NT2/D1 (cell line): ENCODE data around the gene IKZF3.
A peak's percentile ranks its signal among the peaks of the same experiment; 100 is the strongest.
"Not testable (repeated sequence)": the region's sequence is repeated elsewhere in the genome, so short reads cannot be mapped to it uniquely, and the experiment has no call there.

Experiments
- DNase-seq: peaks from one replicate; pipeline ENCODE4 v3.0.0-alpha.2; 2011; ENCODE audit warnings: low read depth, low spot score
- H3K27me3 ChIP-seq: 2 replicates; pipeline ENCODE4 v1.6.0; 2011; ENCODE audit warnings: mild to moderate bottlenecking; ENCODE audit not compliant: insufficient read length, insufficient read depth
- H3K36me3 ChIP-seq: 2 replicates; pipeline ENCODE4 v1.6.1; 2011; ENCODE audit warnings: mild to moderate bottlenecking, low read length, mixed read lengths; ENCODE audit not compliant: insufficient read depth, insufficient read length
- H3K4me1 ChIP-seq: 2 replicates; pipeline ENCODE4 v1.5.1; 2011; ENCODE audit not compliant: insufficient read depth, insufficient read length
- H3K4me3 ChIP-seq: 2 replicates; pipeline ENCODE4 v1.5.1; 2011; ENCODE audit warnings: low read depth; ENCODE audit not compliant: insufficient read length
- H3K9ac ChIP-seq: 2 replicates; pipeline ENCODE4 v1.6.0; 2011; ENCODE audit warnings: low read depth; ENCODE audit not compliant: insufficient read length
- H3K9me3 ChIP-seq: 2 replicates; pipeline ENCODE4 v1.5.1; 2011; ENCODE audit warnings: mild to moderate bottlenecking, low read length; ENCODE audit not compliant: insufficient read depth
- SUZ12 ChIP-seq: IDR thresholded peaks from 2 replicates; pipeline ENCODE4 v1.6.1; 2011; ENCODE audit not compliant: insufficient read length, insufficient read depth; ENCODE audit errors: extremely low read depth
- YY1 ChIP-seq: IDR thresholded peaks from 2 replicates; pipeline ENCODE4 v1.6.1; 2011; ENCODE audit not compliant: insufficient read length, insufficient read depth
- ZNF274 ChIP-seq: IDR thresholded peaks from 2 replicates; pipeline ENCODE4 v1.6.1; 2011; ENCODE audit warnings: mild to moderate bottlenecking, low read depth, low read length

IKZF3 gene

GRCh38 chr17:39730095-39730921 lies 133.8 kb downstream of the IKZF3 start, which contains the start of gene MIEN1:
MIEN1 (minus strand) TSS chr17:39730532; CDS start chr17:39730495, 37 bp downstream.
- Histone ChIP-seq H3K9me3 (no peaks in the 10 kb centered on the region), H3K4me1 (no peaks in the 10 kb centered on the region), H3K27me3 (no peaks in the 10 kb centered on the region), H3K9ac (peak within 1 kb of the TSS; percentile 57), H3K36me3 (peaks cover 42% of the 10 kb centered on the region), H3K4me3 (peak within 1 kb of the TSS; percentile 64)
- TF ChIP-seq YY1 = no peak
- TF ChIP-seq ZNF274 = no peak
- TF ChIP-seq SUZ12 = no peak
- DNase-seq = peak; percentile 77

- H3K9ac ChIP-seq = peak overlapping the region; percentile 57
- TF ChIP-seq SUZ12 = no peak
- no peak for TF ChIP-seq ZNF274
- no peak for TF ChIP-seq YY1
- H3K36me3 ChIP-seq = peaks cover 52% of the 10 kb centered on the region
- H3K27me3 ChIP-seq = no peaks in the 10 kb centered on the region
- H3K9me3 ChIP-seq = no peaks in the 10 kb centered on the region
- DNase-seq = no peak
- H3K4me3 ChIP-seq = peak overlapping the region; percentile 64
- no peaks in the 10 kb centered on the region for H3K4me1 ChIP-seq
These were observed 134.7 kb downstream of the IKZF3 start for GRCh38 chr17:39729280-39729851.

GRCh38 chr17:39727556-39727955 lies 136.6 kb downstream of the IKZF3 start:
- Histone ChIP-seq H3K27me3 (no peaks in the 10 kb centered on the region), H3K36me3 (peaks cover 64% of the 10 kb centered on the region), H3K9ac (no peak overlapping the region), H3K4me1 (peaks cover 9% of the 10 kb centered on the region), H3K9me3 (no peaks in the 10 kb centered on the region), H3K4me3 (no peak overlapping the region)
- DNase-seq = no peak
- no peak for TF ChIP-seq ZNF274
- no peak for TF ChIP-seq SUZ12
- TF ChIP-seq YY1 = no peak

GRCh38 chr17:39726617-39727016 lies 137.5 kb downstream of the IKZF3 start:
- TF ChIP-seq SUZ12 = no peak
- TF ChIP-seq ZNF274 = no peak
- TF ChIP-seq YY1 = no peak
- Histone ChIP-seq H3K4me1 (peaks cover 9% of the 10 kb centered on the region), H3K9me3 (no peaks in the 10 kb centered on the region), H3K4me3 (no peak overlapping the region), H3K36me3 (peaks cover 70% of the 10 kb centered on the region), H3K9ac (no peak overlapping the region), H3K27me3 (no peaks in the 10 kb centered on the region)
- DNase-seq = no peak

- H3K36me3 ChIP-seq = peaks cover 74% of the 10 kb centered on the region
- not testable (repeated sequence) for H3K9ac ChIP-seq, H3K9me3 ChIP-seq, H3K27me3 ChIP-seq, H3K4me1 ChIP-seq, DNase-seq, H3K4me3 ChIP-seq
These were observed 138.2 kb downstream of the IKZF3 start for GRCh38 chr17:39725923-39726322.

GRCh38 chr17:39724731-39725130 lies 139.4 kb downstream of the IKZF3 start:
- no peaks in the 10 kb centered on the region for H3K27me3 ChIP-seq
- H3K4me1 ChIP-seq = peaks cover 9% of the 10 kb centered on the region
- peaks cover 83% of the 10 kb centered on the region for H3K36me3 ChIP-seq
- H3K9me3 ChIP-seq = no peaks in the 10 kb centered on the region
- TF ChIP-seq YY1 = no peak
- no peak for TF ChIP-seq SUZ12
- TF ChIP-seq ZNF274 = no peak
- no peak overlapping the region for H3K9ac ChIP-seq
- H3K4me3 ChIP-seq = no peak overlapping the region
- DNase-seq = no peak

- no peak for DNase-seq
- H3K4me3 ChIP-seq = no peak overlapping the region
- TF ChIP-seq YY1 (no peak), SUZ12 (no peak), ZNF274 (no peak)
- H3K36me3 ChIP-seq = peaks cover 85% of the 10 kb centered on the region
- H3K27me3 ChIP-seq = no peaks in the 10 kb centered on the region
- H3K4me1 ChIP-seq = peaks cover 9% of the 10 kb centered on the region
- H3K9me3 ChIP-seq = no peaks in the 10 kb centered on the region
- peak overlapping the region; percentile 57 for H3K9ac ChIP-seq
These were observed 140.9 kb downstream of the IKZF3 start for GRCh38 chr17:39722965-39723848.
